Measurements from ENCODE around the gene GPRIN2.
"Not testable (repeated sequence)": the region's sequence is repeated elsewhere in the genome, so short reads cannot be mapped to it uniquely, and the experiment has no call there.

GPRIN2 gene

DNA sequence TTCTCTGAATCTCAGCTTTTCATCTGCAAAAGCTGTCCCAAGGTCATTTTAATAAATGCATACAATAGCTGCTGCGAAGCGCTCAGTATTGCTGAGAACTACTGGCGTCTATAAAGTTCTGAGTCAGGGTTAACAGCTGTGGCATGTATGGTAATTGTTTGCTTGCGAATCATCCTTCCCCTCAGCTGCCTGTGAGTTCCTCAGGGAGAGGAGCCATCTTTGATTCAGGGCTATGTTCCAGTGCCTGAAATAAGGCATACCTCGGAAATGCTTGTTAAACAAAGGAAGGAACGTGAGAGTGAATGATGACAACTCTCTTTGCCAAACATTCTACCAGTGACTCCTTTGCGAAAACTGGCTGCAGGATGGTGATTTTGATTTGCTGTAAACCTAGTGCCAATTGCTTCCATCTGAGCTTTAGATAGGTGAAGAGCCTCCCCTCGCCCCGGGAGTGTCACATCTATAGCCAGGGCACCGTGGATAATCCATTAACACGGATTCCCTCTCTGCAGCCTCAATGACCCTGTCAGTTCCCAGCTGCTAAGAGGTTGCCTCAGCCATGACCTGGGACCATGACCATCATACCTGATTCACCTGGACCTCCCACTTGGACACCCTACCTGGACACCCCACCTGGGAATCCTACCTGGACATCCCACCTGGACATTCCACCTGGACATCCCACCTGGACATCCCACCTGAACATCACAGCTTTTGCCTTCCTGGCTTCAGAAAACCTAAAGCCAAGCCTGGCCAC is 39.6 kb downstream of the GPRIN2 start:
- DNase-seq, result no peak

DNA sequence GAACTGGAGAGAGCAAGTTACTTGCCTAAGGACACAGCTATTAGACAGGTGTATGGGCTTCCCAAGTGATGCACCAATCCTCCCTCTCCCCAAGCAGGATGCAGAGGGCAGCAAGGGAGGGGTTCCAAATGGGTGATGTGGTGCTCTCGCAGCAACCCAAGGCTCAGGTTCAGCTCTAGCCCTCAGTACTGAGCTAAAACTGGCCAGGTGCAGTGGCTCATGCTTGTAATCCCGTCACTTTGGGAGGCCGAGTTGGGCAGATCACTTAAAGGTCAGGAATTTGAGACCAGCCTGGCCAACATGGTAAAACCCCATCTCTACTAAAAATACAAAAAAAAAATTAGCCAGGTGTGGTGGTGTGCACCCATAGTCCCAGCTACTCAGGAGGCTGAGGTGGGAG is 40.7 kb downstream of the GPRIN2 start:
- no peak for DNase-seq

DNA sequence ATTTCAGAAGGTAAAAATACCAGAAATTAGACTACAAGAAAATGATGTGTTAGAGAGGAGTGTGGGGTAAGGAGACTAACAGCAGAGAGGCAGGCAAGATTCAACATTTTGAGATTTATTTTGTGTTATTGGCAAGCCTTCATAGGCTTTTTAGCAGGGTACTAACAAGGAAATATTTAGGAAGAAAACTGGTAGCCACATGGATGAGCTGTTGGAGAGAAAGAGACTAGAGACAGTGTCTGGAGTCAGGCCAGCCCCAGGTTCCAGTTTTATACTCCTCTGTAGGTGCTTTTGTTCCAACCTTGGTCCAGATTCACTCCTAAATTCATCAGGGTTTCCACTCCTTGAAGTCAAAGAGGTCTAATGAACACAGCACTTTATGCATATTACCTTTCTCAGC is 41.1 kb downstream of the GPRIN2 start:
- DNase-seq, result no peak

GRCh38 chr10:46514899-46515298 is 41.6 kb downstream of the GPRIN2 start:
- DNase-seq, result no peak

GRCh38 chr10:46514431-46514861 is 42.0 kb downstream of the GPRIN2 start:
- no peak for DNase-seq

GRCh38 chr10:46513333-46513732 is 43.1 kb downstream of the GPRIN2 start:
- not testable (repeated sequence) for DNase-seq

DNA sequence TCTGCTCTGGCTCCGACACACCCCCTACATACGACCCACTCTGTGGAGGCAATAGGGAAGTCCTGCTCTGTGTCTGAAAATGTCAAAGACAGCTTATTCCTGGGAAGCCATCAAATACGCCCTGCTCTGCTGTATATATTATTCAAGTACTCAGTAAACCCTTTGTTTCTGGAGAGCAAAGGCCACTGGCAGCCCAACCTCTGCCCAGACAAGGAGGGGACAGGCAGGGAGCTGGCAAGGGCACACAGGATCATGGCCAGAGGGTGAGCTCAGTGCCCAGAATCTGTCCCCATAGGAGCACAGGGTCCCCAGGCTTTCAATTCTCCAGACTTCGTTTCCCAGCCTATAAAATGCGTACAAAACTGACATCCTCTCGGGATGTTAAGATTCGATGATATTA is 43.7 kb downstream of the GPRIN2 start:
- not testable (repeated sequence) for DNase-seq

- not testable (repeated sequence) for DNase-seq
Measured at GRCh38 chr10:46512002-46512401, 44.5 kb downstream of the GPRIN2 start.

All from CD4-positive, alpha-beta T cell treated with Interleukin-12 subunit alpha and Interleukin-12 subunit beta, for 1 hour (primary cell).